ENCODE data around the gene UBE2O.

Gene UBE2O

GRCh38 chr17:76485569-76485968, 32.6 kb upstream of the UBE2O start:
- DNase-seq (ENCODE audit: low read depth in 1 of 2, low spot score in 1 of 2), result no peak

GRCh38 chr17:76484228-76484725, 31.3 kb upstream of the UBE2O start:
- no peak for DNase-seq (ENCODE audit: low read depth in 1 of 2, low spot score in 1 of 2)

GRCh38 chr17:76481071-76481655, 28.2 kb upstream of the UBE2O start:
- DNase-seq (ENCODE audit: low read depth in 1 of 2, low spot score in 1 of 2), result no peak

GRCh38 chr17:76480632-76481031, 27.7 kb upstream of the UBE2O start:
- DNase-seq (ENCODE audit: low read depth in 1 of 2, low spot score in 1 of 2), result no peak

GRCh38 chr17:76479515-76480060, 26.6 kb upstream of the UBE2O start:
- no peak for DNase-seq (ENCODE audit: low read depth in 1 of 2, low spot score in 1 of 2)

GRCh38 chr17:76478730-76479514, 26.0 kb upstream of the UBE2O start:
- no peak for DNase-seq (ENCODE audit: low read depth in 1 of 2, low spot score in 1 of 2)

GRCh38 chr17:76478097-76478496, 25.1 kb upstream of the UBE2O start:
- DNase-seq (ENCODE audit: low read depth in 1 of 2, low spot score in 1 of 2), result no peak

GRCh38 chr17:76477576-76477975, 24.6 kb upstream of the UBE2O start:
- no peak for DNase-seq (ENCODE audit: low read depth in 1 of 2, low spot score in 1 of 2)

GRCh38 chr17:76476736-76477135, 23.8 kb upstream of the UBE2O start:
- no peak for DNase-seq (ENCODE audit: low read depth in 1 of 2, low spot score in 1 of 2)

GRCh38 chr17:76475302-76475701, 22.4 kb upstream of the UBE2O start:
- DNase-seq (ENCODE audit: low read depth in 1 of 2, low spot score in 1 of 2), result no peak

GRCh38 chr17:76474894-76475293, 21.9 kb upstream of the UBE2O start:
- no peak for DNase-seq (ENCODE audit: low read depth in 1 of 2, low spot score in 1 of 2)

- DNase-seq (ENCODE audit: low read depth in 1 of 2, low spot score in 1 of 2), result no peak
Observed at GRCh38 chr17:76474238-76474637, 21.3 kb upstream of the UBE2O start.

GRCh38 chr17:76473541-76473985, 20.6 kb upstream of the UBE2O start:
- no peak for DNase-seq (ENCODE audit: low read depth in 1 of 2, low spot score in 1 of 2)

GRCh38 chr17:76472726-76473125, 19.8 kb upstream of the UBE2O start:
- DNase-seq (ENCODE audit: low read depth in 1 of 2, low spot score in 1 of 2), result no peak

- DNase-seq (ENCODE audit: low read depth in 1 of 2, low spot score in 1 of 2), result no peak
Observed at GRCh38 chr17:76472258-76472645, 19.3 kb upstream of the UBE2O start.

- DNase-seq (ENCODE audit: low read depth in 1 of 2, low spot score in 1 of 2), result no peak
Observed at GRCh38 chr17:76471498-76472257, 18.7 kb upstream of the UBE2O start.

- DNase-seq (ENCODE audit: low read depth in 1 of 2, low spot score in 1 of 2), result no peak
Observed at GRCh38 chr17:76469991-76470739, 17.2 kb upstream of the UBE2O start.

- DNase-seq (ENCODE audit: low read depth in 1 of 2, low spot score in 1 of 2), result no peak
Observed at GRCh38 chr17:76469076-76469990, 16.4 kb upstream of the UBE2O start.

- no peak for DNase-seq (ENCODE audit: low read depth in 1 of 2, low spot score in 1 of 2)
Observed at GRCh38 chr17:76468634-76469010, 15.7 kb upstream of the UBE2O start.

Data from stimulated activated CD4-positive, alpha-beta T cell treated with anti-CD3 and anti-CD28 coated beads, Interleukin-15, amount 100 ng/mL, for 1 hour (primary cell).